Esophagus (tissue), 2 donors: ENCODE data around the gene OLFML3. TPM values are rescaled to one million over a fixed set of nuclear protein-coding genes. Genes with fewer than 3 reads are reported as not detected.
"Not testable (repeated sequence)": the region's sequence is repeated elsewhere in the genome, so short reads cannot be mapped to it uniquely, and the experiment has no call there.

Experiments
- H3K27ac ChIP-seq, 2 donors: one replicate each; pipeline ENCODE4 v1.5.1; 2013; ENCODE audit warnings: low read depth in 2 of 2, mild to moderate bottlenecking in 2 of 2, inconsistent platforms in 1 of 2, low read length in 1 of 2, moderate library complexity in 1 of 2
- H3K27me3 ChIP-seq, 2 donors: one replicate each; pipeline ENCODE4 v1.6.1; 2013; ENCODE audit warnings: low read length in 2 of 2, control low read depth in 1 of 2, mild to moderate bottlenecking in 1 of 2; ENCODE audit not compliant: insufficient read depth in 2 of 2, control insufficient read depth in 1 of 2
- H3K36me3 ChIP-seq, 2 donors: one replicate each; pipeline ENCODE4 v1.6.1; 2013; ENCODE audit warnings: low read length in 1 of 2; ENCODE audit not compliant: control insufficient read depth in 2 of 2, insufficient read depth in 2 of 2
- H3K4me1 ChIP-seq, 2 donors: one replicate each; pipeline ENCODE4 v1.6.1; 2013; ENCODE audit warnings: low read length in 1 of 2; ENCODE audit not compliant: control insufficient read depth in 2 of 2, insufficient read depth in 2 of 2
- H3K4me3 ChIP-seq, 2 donors: one replicate each; pipeline ENCODE4 v1.5.1; 2013; ENCODE audit warnings: low read length in 2 of 2, mild to moderate bottlenecking in 2 of 2, low read depth in 1 of 2, moderate library complexity in 1 of 2
- H3K9me3 ChIP-seq, 2 donors: one replicate each; pipeline ENCODE4 v1.6.1; 2013; ENCODE audit warnings: mild to moderate bottlenecking in 2 of 2, low read depth in 1 of 2, low read length in 1 of 2, moderate library complexity in 1 of 2; ENCODE audit not compliant: control insufficient read depth in 2 of 2, insufficient read depth in 1 of 2
- WGBS, 2 donors: extraction: QIAGEN DNeasy Blood & Tissue Kit; methylation state at CpG; one replicate each; pipeline ENCODE4 v1.1.7; 2013; 5-methylcytosine and 5-hydroxymethylcytosine counted together
- polyA plus RNA-seq, 2 donors: library from polyadenylated mRNA; stranded (reverse); fragments of 200-250 nt; gene quantifications; one replicate each; pipeline ENCODE4 v1.2.3, GENCODE V29; 2013
- donor health status: healthy with polysubstance abuse.
- donor health status: Bipolar disorder and iron deficiency.

OLFML3 gene
- polyA plus RNA-seq, 2 donors: 4.7 to 6.7 TPM

GRCh38 chr1:113948151-113948550 lies 31.1 kb upstream of the OLFML3 start:
- not testable (repeated sequence) for H3K27ac ChIP-seq, H3K27me3 ChIP-seq, H3K9me3 ChIP-seq, H3K36me3 ChIP-seq, H3K4me3 ChIP-seq, H3K4me1 ChIP-seq
- 69 to 74% methylated on average over 4 of the region's 4 CpGs for WGBS, 2 donors

GRCh38 chr1:113949007-113949406 lies 30.3 kb upstream of the OLFML3 start:
- no peaks in the 10 kb centered on the region for H3K9me3 ChIP-seq
- H3K4me3 ChIP-seq: no peak overlapping the region
- 67 to 74% methylated on average over 5 of the region's 5 CpGs for WGBS, 2 donors
- peaks cover 0 to 3% of the 10 kb centered on the region in 2 donors for H3K36me3 ChIP-seq
- H3K27me3 ChIP-seq: no peaks in the 10 kb centered on the region
- no peak overlapping the region for H3K27ac ChIP-seq
- peaks cover 0 to 3% of the 10 kb centered on the region in 2 donors for H3K4me1 ChIP-seq

DNA sequence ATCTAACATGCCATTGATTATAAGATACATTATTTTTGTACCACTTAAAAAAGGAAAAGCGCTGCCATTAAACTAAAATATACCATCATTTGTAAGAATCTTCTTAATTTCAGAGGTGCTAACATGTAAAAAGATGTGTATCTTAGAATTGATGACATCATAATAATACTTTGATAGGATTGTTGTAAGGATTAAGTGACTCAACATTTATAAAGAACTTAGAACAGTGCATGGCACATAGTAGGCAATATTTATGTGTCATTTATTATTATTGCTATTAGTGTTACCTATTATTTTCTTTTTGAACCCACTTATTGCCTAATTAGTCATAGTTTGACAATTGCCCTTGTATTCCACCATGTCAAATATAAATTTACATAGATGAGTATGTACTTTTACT lies 28.4 kb upstream of the OLFML3 start:
- Histone ChIP-seq H3K27ac (no peak overlapping the region), H3K36me3 (peaks cover 0 to 3% of the 10 kb centered on the region in 2 donors), H3K4me3 (no peak overlapping the region), H3K9me3 (no peaks in the 10 kb centered on the region), H3K27me3 (no peaks in the 10 kb centered on the region), H3K4me1 (peaks cover 0 to 3% of the 10 kb centered on the region in 2 donors)
- WGBS, 2 donors: 98 to 99% methylated on average over 1 of the region's 1 CpG

DNA sequence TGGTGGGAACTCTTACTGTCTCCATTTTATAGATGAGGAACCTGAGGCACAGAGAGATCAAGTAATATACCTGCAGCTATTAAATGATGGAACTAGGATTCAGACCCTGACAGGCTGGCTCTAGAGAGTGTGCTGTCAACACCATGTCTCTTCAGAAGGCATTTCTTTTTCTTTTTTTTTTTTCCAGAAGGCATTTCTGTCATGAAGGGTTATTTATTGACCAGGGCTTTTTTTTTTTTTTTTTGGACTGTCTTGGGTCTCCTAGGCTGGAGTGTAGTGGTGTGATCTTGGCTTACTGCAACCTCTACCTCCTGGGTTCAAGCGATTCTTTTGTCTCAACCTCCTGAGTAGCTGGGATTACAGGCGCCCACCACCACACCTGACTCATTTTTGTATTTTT lies 27.6 kb upstream of the OLFML3 start:
- no peaks in the 10 kb centered on the region for H3K27me3 ChIP-seq
- WGBS, 2 donors: 95 to 98% methylated on average over 2 of the region's 2 CpGs
- H3K27ac ChIP-seq: no peak overlapping the region
- H3K4me1 ChIP-seq: peaks cover 0 to 3% of the 10 kb centered on the region in 2 donors
- H3K36me3 ChIP-seq: peaks cover 0 to 3% of the 10 kb centered on the region in 2 donors
- no peaks in the 10 kb centered on the region for H3K9me3 ChIP-seq
- H3K4me3 ChIP-seq: no peak overlapping the region

DNA sequence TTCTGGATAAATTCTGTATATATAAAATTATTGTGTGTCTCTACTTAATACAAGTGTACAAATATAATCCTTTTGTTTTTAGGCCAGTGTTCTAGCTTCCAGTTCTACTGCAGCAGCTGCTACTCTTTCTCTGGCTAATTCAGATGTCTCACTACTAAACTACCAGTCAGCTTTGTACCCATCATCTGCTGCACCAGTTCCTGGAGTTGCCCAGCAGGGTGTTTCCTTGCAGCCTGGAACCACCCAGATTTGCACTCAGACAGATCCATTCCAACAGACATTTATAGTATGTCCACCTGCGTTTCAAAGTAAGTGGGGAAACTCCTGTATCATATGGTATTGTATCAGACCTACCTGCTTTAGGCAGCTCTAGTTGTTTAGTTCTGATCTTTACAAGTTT lies 21.3 kb upstream of the OLFML3 start:
- WGBS, 2 donors: 79 to 85% methylated on average over 1 of the region's 1 CpG
- H3K36me3 ChIP-seq: peaks cover 2 to 3% of the 10 kb centered on the region in 2 donors

GRCh38 chr1:113958691-113959090 lies 20.6 kb upstream of the OLFML3 start:
- peaks cover 5 to 7% of the 10 kb centered on the region in 2 donors for H3K36me3 ChIP-seq
- H3K4me1 ChIP-seq: no peaks in the 10 kb centered on the region
- H3K27ac ChIP-seq: no peak overlapping the region
- no peak overlapping the region for H3K4me3 ChIP-seq
- H3K9me3 ChIP-seq: no peaks in the 10 kb centered on the region
- 81 to 85% methylated on average over 1 of the region's 1 CpG for WGBS, 2 donors
- no peaks in the 10 kb centered on the region for H3K27me3 ChIP-seq

More for the DNA sequence above, 21.3 kb upstream of the OLFML3 start:
- Histone ChIP-seq H3K4me1 (no peaks in the 10 kb centered on the region), H3K27ac (no peak overlapping the region), H3K9me3 (no peaks in the 10 kb centered on the region), H3K27me3 (no peaks in the 10 kb centered on the region), H3K4me3 (no peak overlapping the region)

DNA sequence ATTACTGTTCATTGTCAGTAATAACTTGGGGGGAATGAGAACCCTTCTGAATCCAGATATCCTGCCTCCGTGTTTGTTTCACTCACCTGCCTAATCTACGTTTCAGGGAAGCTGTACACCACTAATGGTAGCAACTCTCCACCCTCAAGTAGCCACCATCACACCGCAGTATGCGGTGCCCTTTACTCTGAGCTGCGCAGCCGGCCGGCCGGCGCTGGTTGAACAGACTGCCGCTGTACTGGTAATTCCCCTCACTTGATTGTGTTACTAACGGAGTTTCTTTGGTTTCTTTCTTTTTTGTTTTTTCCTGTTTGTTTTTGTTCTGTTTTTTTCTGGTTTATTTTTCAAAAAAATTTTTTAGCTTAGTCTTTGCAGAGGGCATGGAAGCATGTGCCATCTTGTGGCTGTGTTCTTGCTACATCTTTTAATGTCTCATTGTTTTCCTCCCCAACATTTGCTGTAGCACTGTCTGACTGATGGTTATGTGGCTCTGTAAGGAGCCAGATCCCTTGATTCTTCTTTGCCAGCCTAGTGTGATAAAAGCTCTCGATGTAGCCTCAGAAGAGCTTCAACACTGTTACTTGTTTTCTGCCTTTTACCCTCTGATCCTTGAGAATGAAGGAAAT lies 15.9 kb upstream of the OLFML3 start:
- no peak overlapping the region for H3K4me3 ChIP-seq
- H3K9me3 ChIP-seq: no peaks in the 10 kb centered on the region
- H3K4me1 ChIP-seq: no peaks in the 10 kb centered on the region
- H3K27me3 ChIP-seq: no peaks in the 10 kb centered on the region
- 93% methylated on average over 12 of the region's 12 CpGs for WGBS, 2 donors
- H3K36me3 ChIP-seq: peaks cover 5 to 12% of the 10 kb centered on the region in 2 donors
- no peak overlapping the region for H3K27ac ChIP-seq

GRCh38 chr1:113965703-113966412 lies 13.4 kb upstream of the OLFML3 start:
- Histone ChIP-seq H3K4me1 (no peaks in the 10 kb centered on the region), H3K27me3 (no peaks in the 10 kb centered on the region), H3K9me3 (no peaks in the 10 kb centered on the region), H3K36me3 (peaks cover 13 to 17% of the 10 kb centered on the region in 2 donors), H3K4me3 (no peak overlapping the region), H3K27ac (no peak overlapping the region)
- WGBS, 2 donors: 89% methylated on average over 4 of the region's 4 CpGs

GRCh38 chr1:113972954-113973353 lies 6.3 kb upstream of the OLFML3 start:
- no peaks in the 10 kb centered on the region for H3K9me3 ChIP-seq
- peaks cover 24 to 25% of the 10 kb centered on the region in 2 donors for H3K36me3 ChIP-seq
- 86 to 97% methylated on average over 9 of the region's 9 CpGs for WGBS, 2 donors
- H3K4me3 ChIP-seq: no peak overlapping the region
- no peak overlapping the region for H3K27ac ChIP-seq
- H3K4me1 ChIP-seq: no peaks in the 10 kb centered on the region
- no peaks in the 10 kb centered on the region for H3K27me3 ChIP-seq
